HG02870 (cell line): ENCODE measurements around the gene RBBP5.

Experiments used
- ATAC-seq: cut with Tn5 transposase; IDR thresholded peaks from one replicate; pipeline ENCODE4 v1.9.1; 2021; ENCODE audit warnings: mild to moderate bottlenecking, moderate library complexity; ENCODE audit not compliant: unreplicated experiment

RBBP5 gene

GRCh38 chr1:205075642-205076155, 46.1 kb downstream of the RBBP5 start:
- ATAC-seq, result no peak

DNA sequence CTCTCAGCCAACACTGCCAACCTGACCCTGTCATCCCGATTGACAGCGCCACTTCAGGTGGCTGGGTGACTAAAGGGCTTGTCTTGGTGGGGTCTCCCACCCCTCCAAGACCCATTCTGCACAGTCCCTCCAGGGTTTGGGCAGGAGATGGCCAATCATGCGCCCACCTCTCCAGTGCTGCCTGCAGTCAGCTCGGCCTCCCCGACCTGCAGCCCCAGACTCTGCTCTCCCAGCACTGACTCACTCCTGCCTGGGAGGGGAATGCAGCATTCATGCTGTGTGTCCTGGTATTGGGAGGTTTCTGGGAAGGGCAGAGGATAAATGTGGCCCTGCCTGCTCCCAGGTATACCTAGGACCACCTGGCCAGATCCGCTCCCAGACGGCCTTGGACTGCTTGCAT, 47.3 kb downstream of the RBBP5 start:
- ATAC-seq, result no peak

GRCh38 chr1:205074084-205074483, 47.7 kb downstream of the RBBP5 start:
- ATAC-seq, result no peak

DNA sequence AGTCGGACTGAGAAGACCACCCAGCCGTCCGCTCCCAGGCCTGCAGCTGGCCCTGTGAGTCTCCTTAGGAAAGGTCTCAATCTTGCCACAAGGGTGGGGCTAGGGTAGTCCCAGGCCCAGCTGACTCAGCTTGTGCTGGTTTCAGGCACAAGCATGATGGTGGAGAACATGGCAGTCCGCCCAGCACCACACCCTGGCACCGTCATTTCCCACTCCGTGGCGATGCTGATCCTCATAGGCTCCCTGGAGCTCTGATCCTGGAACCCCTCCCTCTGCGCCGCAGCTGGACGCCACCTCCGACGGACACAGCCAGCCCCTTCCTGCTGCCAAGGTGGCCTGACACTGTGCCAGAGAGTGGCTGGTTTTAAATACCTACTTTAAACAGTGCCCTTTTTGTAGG, 48.3 kb downstream of the RBBP5 start:
- no peak for ATAC-seq

DNA sequence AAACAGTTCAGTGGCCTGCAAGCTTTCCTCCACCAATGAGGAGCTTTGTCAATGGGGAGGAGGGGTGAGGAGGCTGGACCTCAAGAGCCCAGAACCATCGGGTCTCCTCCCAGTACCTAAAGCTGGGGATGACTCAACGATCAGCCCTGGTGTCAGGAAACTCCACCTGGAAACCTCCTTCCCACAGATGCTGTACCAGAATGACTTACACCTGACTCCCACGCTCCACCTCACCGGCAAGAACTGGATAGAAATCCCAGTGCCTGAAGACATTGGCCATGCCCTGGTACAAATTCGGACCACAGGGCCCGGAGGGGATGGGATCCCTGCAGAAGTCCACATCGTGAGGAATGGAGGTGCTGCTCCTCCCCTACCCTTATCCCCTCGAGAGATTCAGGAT, 48.9 kb downstream of the RBBP5 start:
- no peak for ATAC-seq

DNA sequence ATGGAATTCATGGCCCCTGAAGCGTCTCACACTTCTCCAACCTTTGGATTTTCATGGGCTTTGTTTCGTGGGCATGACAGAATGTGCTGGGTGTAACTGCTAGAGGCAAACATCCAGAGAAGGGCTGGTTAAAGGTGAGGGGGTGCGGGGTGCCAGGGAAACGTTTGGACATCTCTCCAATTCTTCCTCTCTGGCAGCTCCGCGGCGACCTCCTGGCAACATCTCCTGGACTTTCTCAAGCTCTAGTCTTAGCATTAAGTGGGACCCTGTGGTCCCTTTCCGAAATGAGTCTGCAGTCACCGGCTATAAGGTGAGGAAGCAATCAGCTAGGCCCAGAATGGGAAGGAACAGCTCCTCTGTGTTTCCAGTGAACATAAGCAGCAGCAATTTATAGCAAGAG, 49.5 kb downstream of the RBBP5 start:
- no peak for ATAC-seq

DNA sequence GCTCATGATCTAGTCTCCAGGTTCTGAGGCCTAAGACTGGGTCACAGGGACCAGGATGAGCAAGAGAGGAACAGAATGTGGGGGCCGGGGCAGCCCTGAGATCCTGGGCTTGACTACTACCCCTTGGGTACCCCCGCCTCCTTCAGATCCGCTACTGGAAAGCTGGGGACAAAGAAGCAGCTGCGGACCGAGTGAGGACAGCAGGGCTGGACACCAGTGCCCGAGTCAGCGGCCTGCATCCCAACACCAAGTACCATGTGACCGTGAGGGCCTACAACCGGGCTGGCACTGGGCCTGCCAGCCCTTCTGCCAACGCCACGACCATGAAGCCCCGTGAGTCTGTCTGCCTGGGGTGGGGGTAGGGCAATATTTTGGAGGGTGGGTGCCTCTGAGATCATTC, 50.0 kb downstream of the RBBP5 start:
- ATAC-seq, result no peak

GRCh38 chr1:205071028-205071409, 50.8 kb downstream of the RBBP5 start:
- ATAC-seq, result no peak

DNA sequence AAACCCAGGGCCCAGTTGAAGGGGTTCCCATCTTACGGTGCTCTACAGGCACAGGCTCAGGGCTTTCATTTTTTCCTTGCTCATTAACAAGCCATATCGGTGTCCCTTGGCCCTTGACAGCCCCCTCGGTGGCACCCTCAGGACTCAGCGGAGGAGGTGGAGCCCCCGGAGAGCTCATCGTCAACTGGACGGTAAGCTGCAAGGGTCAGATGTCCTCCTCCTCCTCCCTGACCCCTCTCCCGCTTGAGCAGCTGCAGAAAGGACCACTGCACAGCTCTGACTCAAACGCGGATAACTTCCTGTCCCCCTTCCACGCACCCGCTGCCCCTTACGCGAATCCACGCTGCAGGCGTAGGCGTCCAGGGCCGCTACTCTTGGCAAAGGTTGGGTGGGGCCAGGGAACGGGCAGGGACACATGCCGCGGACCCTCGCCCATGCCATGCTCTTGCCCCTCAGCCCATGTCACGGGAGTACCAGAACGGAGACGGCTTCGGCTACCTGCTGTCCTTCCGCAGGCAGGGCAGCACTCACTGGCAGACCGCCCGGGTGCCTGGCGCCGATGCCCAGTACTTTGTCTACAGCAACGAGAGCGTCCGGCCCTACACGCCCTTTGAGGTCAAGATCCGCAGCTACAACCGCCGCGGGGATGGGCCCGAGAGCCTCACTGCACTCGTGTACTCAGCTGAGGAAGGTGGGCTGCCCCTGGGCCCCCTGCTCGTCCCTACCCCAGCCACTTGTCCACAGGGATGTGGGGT, 52.2 kb downstream of the RBBP5 start:
- no peak for ATAC-seq

GRCh38 chr1:205068457-205069040, 53.2 kb downstream of the RBBP5 start:
- no peak for ATAC-seq

DNA sequence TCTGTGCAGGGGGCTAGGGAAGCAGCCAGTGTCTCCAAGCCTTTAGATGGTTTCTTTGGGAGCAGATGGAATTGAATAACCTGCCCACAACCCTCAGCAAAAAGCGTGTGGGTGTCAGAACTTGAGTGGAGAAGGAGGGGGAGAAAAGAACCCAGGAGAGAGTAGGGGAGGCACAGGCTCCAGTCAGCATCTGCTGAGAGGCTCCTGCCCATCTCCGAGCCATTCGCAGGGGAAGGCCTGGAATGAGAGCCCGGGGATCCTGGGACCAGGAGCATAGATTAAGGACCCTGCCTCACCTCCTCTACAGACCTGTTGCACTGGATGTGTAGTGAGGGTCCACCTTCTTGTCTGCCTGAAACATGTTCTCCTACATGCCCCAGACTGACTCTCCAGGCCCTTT, 53.8 kb downstream of the RBBP5 start:
- no peak for ATAC-seq

GRCh38 chr1:205067031-205067430, 54.7 kb downstream of the RBBP5 start:
- no peak for ATAC-seq

- no peak for ATAC-seq
Observed at GRCh38 chr1:205066141-205066818, 55.5 kb downstream of the RBBP5 start.

DNA sequence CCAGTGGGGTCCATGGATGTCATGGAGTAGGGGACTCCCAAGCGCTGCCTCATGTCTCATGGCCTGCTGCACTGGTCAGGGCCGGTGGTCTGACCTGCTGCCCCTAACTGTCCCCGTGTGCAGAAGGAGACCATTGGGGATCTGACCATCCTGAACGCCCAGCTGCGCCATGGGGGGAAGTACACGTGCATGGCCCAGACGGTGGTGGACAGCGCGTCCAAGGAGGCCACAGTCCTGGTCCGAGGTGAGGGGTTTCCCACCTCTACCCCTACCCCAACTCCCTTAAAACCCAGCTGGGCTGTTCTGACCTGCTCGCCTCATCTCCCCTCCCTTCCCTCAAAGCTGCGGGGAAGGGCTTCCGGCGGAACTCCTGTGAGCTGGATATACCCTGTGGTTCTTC, 56.1 kb downstream of the RBBP5 start:
- no peak for ATAC-seq

DNA sequence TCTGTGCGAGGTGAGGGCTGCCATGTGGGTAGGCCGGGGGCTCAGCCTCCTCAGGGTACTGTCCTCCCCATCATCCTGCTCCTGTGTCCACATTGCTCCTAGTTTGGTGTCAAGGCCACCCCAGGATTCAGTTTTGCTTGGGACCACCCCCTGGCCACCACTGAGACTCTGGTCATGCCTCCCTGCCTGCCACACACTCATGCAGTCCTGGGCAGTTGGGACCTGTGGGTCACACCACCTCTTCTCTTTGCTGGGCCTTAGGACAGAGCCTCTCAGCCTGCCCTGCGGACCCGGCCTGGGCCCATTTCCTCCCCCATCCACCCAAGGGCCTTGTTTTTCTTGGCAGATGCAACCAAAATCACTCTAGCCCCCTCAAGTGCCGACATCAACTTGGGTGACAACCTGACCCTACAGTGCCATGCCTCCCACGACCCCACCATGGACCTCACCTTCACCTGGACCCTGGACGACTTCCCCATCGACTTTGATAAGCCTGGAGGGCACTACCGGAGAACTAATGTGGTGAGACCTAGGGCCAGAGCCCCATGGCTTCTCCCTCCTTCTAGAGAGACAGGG, 56.9 kb downstream of the RBBP5 start:
- no peak for ATAC-seq

DNA sequence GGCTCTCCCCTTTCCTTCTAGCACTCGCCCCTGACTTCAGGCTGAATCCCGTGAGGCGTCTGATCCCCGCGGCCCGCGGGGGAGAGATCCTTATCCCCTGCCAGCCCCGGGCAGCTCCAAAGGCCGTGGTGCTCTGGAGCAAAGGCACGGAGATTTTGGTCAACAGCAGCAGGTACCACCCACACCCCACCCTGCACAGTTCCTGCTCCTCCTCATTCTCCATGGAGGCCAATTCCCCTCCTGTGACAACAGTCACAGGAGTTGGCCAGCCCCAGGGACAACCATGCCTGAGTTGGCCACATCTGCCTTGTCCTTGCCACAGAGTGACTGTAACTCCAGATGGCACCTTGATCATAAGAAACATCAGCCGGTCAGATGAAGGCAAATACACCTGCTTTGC, 57.5 kb downstream of the RBBP5 start:
- no peak for ATAC-seq

DNA sequence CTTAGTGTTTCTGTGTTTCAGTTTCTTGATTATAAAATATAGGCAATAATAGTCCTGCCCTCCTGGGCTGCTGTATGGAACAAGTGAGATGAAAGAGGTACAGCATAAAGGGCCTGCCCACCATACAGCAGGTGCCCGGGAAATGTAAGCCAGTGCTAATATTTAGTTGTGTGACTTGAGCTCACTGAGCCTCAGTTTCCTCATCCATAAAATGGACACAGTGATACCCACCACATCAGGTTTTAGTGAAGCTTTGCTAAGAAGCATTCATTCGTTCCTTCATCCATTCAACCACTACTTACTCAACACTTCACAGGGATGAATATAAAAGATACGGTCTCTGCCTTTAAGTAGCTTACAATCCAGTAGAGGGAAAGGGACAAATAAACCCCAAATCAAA, 58.9 kb downstream of the RBBP5 start:
- ATAC-seq, result no peak

GRCh38 chr1:205062319-205062718, 59.5 kb downstream of the RBBP5 start:
- no peak for ATAC-seq

DNA sequence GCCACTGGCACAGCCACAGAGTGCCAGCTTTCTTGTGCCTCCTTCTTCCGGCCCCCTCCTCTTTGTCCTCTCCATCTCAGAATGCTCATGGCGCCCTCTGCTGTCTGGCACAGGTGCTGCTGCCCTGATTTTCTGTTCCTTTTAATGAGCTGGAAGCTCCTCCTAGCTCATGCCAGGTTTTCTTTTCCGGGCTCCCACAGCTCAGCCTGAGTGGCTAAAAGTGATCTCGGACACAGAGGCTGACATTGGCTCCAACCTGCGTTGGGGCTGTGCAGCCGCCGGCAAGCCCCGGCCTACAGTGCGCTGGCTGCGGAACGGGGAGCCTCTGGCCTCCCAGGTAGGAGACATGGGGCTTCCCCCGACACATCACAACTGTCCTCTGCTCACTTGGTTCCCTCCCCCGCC, 60.1 kb downstream of the RBBP5 start:
- no peak for ATAC-seq

DNA sequence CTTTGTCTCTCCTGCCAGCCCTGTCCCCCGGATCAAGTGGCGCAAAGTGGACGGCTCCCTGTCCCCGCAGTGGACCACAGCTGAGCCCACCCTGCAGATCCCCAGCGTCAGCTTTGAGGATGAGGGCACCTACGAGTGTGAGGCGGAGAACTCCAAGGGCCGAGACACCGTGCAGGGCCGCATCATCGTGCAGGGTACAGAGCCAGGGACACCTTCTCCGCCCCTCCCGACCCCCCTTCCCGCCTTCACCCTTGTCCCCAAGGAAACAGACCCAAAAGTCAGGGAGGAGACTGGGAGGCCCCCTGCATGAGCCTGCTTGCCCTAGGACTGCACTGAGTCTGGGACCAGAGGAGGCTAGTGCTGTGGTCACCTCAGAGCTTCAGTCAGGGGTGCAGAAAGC, 60.6 kb downstream of the RBBP5 start:
- ATAC-seq, result no peak

GRCh38 chr1:205060746-205061145, 61.0 kb downstream of the RBBP5 start:
- no peak for ATAC-seq

- ATAC-seq, result no peak
Observed at GRCh38 chr1:205059660-205060059, 62.1 kb downstream of the RBBP5 start.
